A549 (cell line): ENCODE data around the gene BANK1. TPM values are rescaled to one million over a fixed set of nuclear protein-coding genes. Genes with fewer than 3 reads are reported as not detected.

ENCODE experiments used
- ATAC-seq, 2 experiments: fragments of 200-7000 bp in 1 of 2; fragments of >200 bp in 1 of 2; cut with Nextera tagmentation in 1 of 2; cut with Tn5 transposase in 1 of 2; 3 replicates each; pipeline versions ENCODE4 v1.8.0 to v1.9.1; 2018 to 2020; ENCODE audit warnings: mild to moderate bottlenecking in 1 of 2, moderate library complexity in 1 of 2
- CTCF ChIA-PET: fragments of 300-600 bp; sonication (Branson Sonifier 250); formaldehyde crosslinking; extraction: SDS; loops from one replicate; lab custom pipeline; 2021; ENCODE audit warnings: antibody characterized with exemption, inconsistent platforms; lab: Yijun Ruan, JAX
- POLR2A ChIA-PET: fragments of 350-600 bp; formaldehyde crosslinking; extraction: SDS; loops from one replicate; lab custom pipeline; 2021; ENCODE audit warnings: antibody characterized with exemption, inconsistent platforms; lab: Yijun Ruan, JAX
- DNase-seq, 2 experiments: peaks; one replicate each; pipeline versions ENCODE4 v3.0.0 to v3.0.0-alpha.2; 2011 to 2016; ENCODE audit warnings: low read depth in 1 of 2, low spot score in 1 of 2
- FAIRE-seq: peaks from 2 replicates; lab custom pipeline; 2011; peaks lifted over from hg19 to GRCh38; lab: Jason Lieb, UNC
- H3K27ac ChIP-seq, 2 experiments: fragments of >200 bp; sonication (Bioruptor Twin); formaldehyde crosslinking; 3 replicates each; pipeline ENCODE4 v1.5.1; 2016 to 2017
- H3K4me1 ChIP-seq: fragments of >200 bp; sonication (Bioruptor Twin); formaldehyde crosslinking; 3 replicates; pipeline ENCODE4 v1.6.1; 2016
- H3K4me2 ChIP-seq: fragments of >200 bp; sonication (Bioruptor Twin); formaldehyde crosslinking; 3 replicates; pipeline ENCODE4 v1.6.1; 2016
- H3K4me3 ChIP-seq: fragments of >200 bp; sonication (Bioruptor Twin); formaldehyde crosslinking; 3 replicates; pipeline ENCODE4 v1.5.1; 2016
- H3K9me3 ChIP-seq: fragments of >200 bp; sonication (Bioruptor Twin); formaldehyde crosslinking; 3 replicates; pipeline ENCODE4 v1.6.1; 2016
- BHLHE40 ChIP-seq: IDR thresholded peaks from 2 replicates; pipeline ENCODE4 v1.6.1; 2012; ENCODE audit warnings: low read depth, low read length, inconsistent platforms
- CBX8 ChIP-seq: fragments of 200-600 bp; sonication (generic); IDR thresholded peaks from 2 replicates; pipeline ENCODE4 v1.6.1; 2016
- CEBPB ChIP-seq, 2 experiments: fragments of >200 bp in 1 of 2; sonication (Bioruptor Twin) in 1 of 2; formaldehyde crosslinking in 1 of 2; IDR thresholded peaks; 2 replicates each; pipeline ENCODE4 v1.6.1; 2012 to 2016
- CHD4 ChIP-seq: fragments of 200-600 bp; sonication (generic); IDR thresholded peaks from 2 replicates; pipeline ENCODE4 v1.6.1; 2016; ENCODE audit warnings: antibody characterized with exemption, mild to moderate bottlenecking, borderline replicate concordance
- E2F6 ChIP-seq: IDR thresholded peaks from 2 replicates; pipeline ENCODE4 v1.6.1; 2012; ENCODE audit warnings: low read depth, borderline replicate concordance
- EHF ChIP-seq: fragments of 250-450 bp; sonication (Bioruptor Pico); IDR thresholded peaks from 2 replicates; pipeline ENCODE4 v1.5.0; 2020; ENCODE audit warnings: mild to moderate bottlenecking
- ELK1 ChIP-seq: fragments of 150-350 bp; IDR thresholded peaks from 2 replicates; pipeline ENCODE4 v1.6.1; 2014; ENCODE audit warnings: low read depth, mild to moderate bottlenecking, low read length
- ESRRA ChIP-seq: fragments of 150-350 bp; IDR thresholded peaks from 2 replicates; pipeline ENCODE4 v1.6.1; 2014; ENCODE audit warnings: mild to moderate bottlenecking, low read length, borderline replicate concordance
- FOXS1 ChIP-seq: fragments of 250-450 bp; sonication (Bioruptor Pico); IDR thresholded peaks from 2 replicates; pipeline ENCODE4 v1.5.0; 2020; ENCODE audit warnings: mild to moderate bottlenecking, moderate library complexity
- HDAC2 ChIP-seq: fragments of 200-600 bp; sonication (generic); IDR thresholded peaks from 2 replicates; pipeline ENCODE4 v1.6.1; 2016
- HES2 ChIP-seq: fragments of >200 bp; sonication (Bioruptor Twin); formaldehyde crosslinking; IDR thresholded peaks from 2 replicates; pipeline ENCODE4 v1.6.1; 2016
- HEYL ChIP-seq: fragments of 250-450 bp; sonication (Bioruptor Pico); IDR thresholded peaks from 2 replicates; pipeline ENCODE4 v1.8.0; 2021; ENCODE audit warnings: mild to moderate bottlenecking, moderate library complexity
- HOXA7 ChIP-seq: fragments of 250-450 bp; sonication (Bioruptor Pico); IDR thresholded peaks from 2 replicates; pipeline ENCODE4 v1.5.0; 2020; ENCODE audit warnings: mild to moderate bottlenecking, moderate library complexity
- HOXB13 ChIP-seq: fragments of 250-450 bp; sonication (Bioruptor Pico); IDR thresholded peaks from 2 replicates; pipeline ENCODE4 v1.5.0; 2020; ENCODE audit warnings: low read depth, mild to moderate bottlenecking, moderate library complexity
- KDM1A ChIP-seq: fragments of 200-600 bp; sonication (generic); IDR thresholded peaks from 2 replicates; pipeline ENCODE4 v1.6.1; 2016; ENCODE audit warnings: low read depth, mild to moderate bottlenecking
- KDM5A ChIP-seq: fragments of 200-600 bp; sonication (generic); IDR thresholded peaks from 2 replicates; pipeline ENCODE4 v1.6.1; 2016; ENCODE audit warnings: antibody characterized with exemption, mild to moderate bottlenecking
- MAZ ChIP-seq: fragments of 150-350 bp; IDR thresholded peaks from 2 replicates; pipeline ENCODE4 v1.6.1; 2014; ENCODE audit warnings: antibody characterized with exemption, low read depth, low read length, borderline replicate concordance
- NR3C1 ChIP-seq: fragments of >200 bp; sonication (Bioruptor Twin); formaldehyde crosslinking; IDR thresholded peaks from 3 replicates; pipeline ENCODE4 v1.6.1; 2017
- PBX3 ChIP-seq: IDR thresholded peaks from 2 replicates; pipeline ENCODE4 v1.6.1; 2012
- PHF8 ChIP-seq: fragments of 200-600 bp; sonication (generic); IDR thresholded peaks from 2 replicates; pipeline ENCODE4 v1.6.1; 2016; ENCODE audit warnings: low read depth, mild to moderate bottlenecking, antibody characterized with exemption, moderate library complexity, borderline replicate concordance
- POLR2A ChIP-seq: IDR thresholded peaks from 2 replicates; pipeline ENCODE4 v1.6.1; 2012; ENCODE audit warnings: mild to moderate bottlenecking, low read length
- RAD21 ChIP-seq, 2 experiments: fragments of >200 bp in 1 of 2; sonication (Bioruptor Twin) in 1 of 2; formaldehyde crosslinking in 1 of 2; IDR thresholded peaks in 1 of 2; conservative IDR thresholded peaks in 1 of 2; 2 replicates in 1 of 2; 3 replicates in 1 of 2; pipeline ENCODE4 v1.6.1; 2012 to 2018; ENCODE audit warnings: inconsistent platforms in 1 of 2
- RCOR1 ChIP-seq: fragments of 150-350 bp; IDR thresholded peaks from 2 replicates; pipeline ENCODE4 v1.6.1; 2014; ENCODE audit warnings: antibody characterized with exemption, low read length, low read depth
- USF2 ChIP-seq: fragments of 450-650 bp; IDR thresholded peaks from 2 replicates; pipeline ENCODE4 v1.6.1; 2014; ENCODE audit warnings: antibody characterized with exemption
- ZSCAN20 ChIP-seq: fragments of 250-450 bp; sonication (Bioruptor Pico); IDR thresholded peaks from 2 replicates; pipeline ENCODE4 v1.8.0; 2022; ENCODE audit warnings: mild to moderate bottlenecking, moderate library complexity
- WGBS: methylation state at CpG from one replicate; pipeline ENCODE4 v1.1.6; 2017; ENCODE audit errors: missing lambda C conversion rate; 5-methylcytosine and 5-hydroxymethylcytosine counted together
- polyA plus RNA-seq, 4 experiments: library from polyadenylated mRNA; depleted of rRNA in 3 of 4; stranded (reverse); fragments of >200 nt; fragmentation: RNase III in 1 of 4; extraction: RNeasy Plus Mini Kit Qiagen cat#74134 plus additional on column Dnase treatment in 1 of 4; gene quantifications; 2 replicates in 3 of 4; 3 replicates in 1 of 4; pipeline ENCODE4 v1.2.3, GENCODE V29; 2011 to 2017

Gene BANK1
- polyA plus RNA-seq, 2 of the 4 experiments (the other 2 are of a cell fraction) = 2.8 to 6.1 TPM

DNA sequence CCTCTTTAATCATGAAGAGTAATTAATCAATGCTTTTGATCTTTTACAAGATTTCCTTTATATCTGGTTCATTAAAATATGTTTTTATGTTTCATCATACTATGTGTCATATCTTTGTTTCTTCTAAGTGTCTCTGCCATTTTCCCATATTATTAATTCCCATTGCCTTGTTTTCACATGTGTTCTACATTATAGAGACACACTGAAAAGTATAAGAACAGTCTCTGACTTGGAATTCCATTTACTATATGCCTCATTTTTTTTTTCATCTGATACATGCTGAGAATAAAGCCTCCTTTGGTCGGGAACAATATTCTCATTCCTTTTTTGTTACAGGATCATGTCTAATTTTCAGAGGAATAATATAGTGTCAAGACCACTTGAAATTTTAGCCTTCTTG, 4.3 kb downstream of the BANK1 start (continued):
- TF ChIP-seq PBX3 = no peak
- no peak for TF ChIP-seq HES2
- TF ChIP-seq ZSCAN20 (CRISPR knock-in tag) = no peak
- TF ChIP-seq HOXA7 (CRISPR knock-in tag) = no peak
- TF ChIP-seq USF2 = no peak
- TF ChIP-seq, all 56 proteins: peak for 0

DNA sequence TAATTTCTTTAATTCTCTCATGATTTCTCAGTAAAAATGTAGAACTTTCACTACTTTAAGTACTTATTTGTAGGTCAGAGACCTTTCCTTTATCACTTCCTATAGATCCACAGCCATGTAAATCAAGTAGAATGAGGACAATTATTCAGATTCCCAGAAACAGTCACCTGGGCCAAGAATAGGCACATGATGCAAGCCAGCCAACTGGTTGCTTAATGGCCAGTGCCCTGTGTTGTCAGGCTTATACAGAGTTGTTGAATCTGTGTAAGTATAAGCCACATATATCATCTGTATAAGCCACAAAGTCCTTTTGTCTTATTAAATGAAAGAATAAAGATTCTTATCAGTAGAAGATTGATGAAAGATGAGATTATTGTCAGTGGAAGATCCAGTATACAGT, 5.2 kb downstream of the BANK1 start:
- TF ChIP-seq PBX3 (no peak), CEBPB (IDR thresholded peaks at IDR 0.05) (peak in 1 of 2 experiments; percentile 32; a peak in 2 of 4 replicates)
- FAIRE-seq (no peak), ATAC-seq (no peak), DNase-seq (no peak)
- ChIA-PET POLR2A (no interaction called here), CTCF (no interaction called here)
- no peak overlapping the region for H3K4me3 ChIP-seq
- peaks cover 15% of the 10 kb centered on the region for H3K4me1 ChIP-seq
- no peak overlapping the region for H3K4me2 ChIP-seq
- 0 out of 3 replicates have a peak, but pooled peaks cover 5% of the 10 kb centered on the region for H3K9me3 ChIP-seq
- H3K27ac ChIP-seq = peak overlapping the region in 1 of 2 experiments; percentile 58; a peak in 1 of 6 replicates

DNA sequence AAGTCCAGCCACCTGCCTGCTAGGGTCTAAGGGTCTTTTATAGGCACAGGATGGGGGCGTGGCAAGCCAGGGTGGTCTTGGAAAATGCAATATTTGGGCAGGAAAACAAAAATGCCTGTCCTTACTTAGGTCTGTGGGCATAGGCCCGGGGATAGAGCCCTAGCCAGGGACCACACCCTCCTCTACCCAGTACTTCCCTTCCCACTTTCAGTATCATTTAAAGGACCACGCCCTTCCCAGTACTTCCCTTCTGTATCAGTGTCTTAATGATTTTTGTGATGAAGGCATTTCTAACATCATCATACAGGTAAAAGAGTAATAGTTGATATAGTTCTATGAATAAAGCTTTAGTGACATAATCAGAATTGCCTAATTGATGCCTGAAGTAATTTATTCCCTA, 11.4 kb downstream of the BANK1 start:
- no peaks in the 10 kb centered on the region for H3K4me1 ChIP-seq
- H3K9me3 ChIP-seq = 0 out of 3 replicates have a peak, but pooled peaks cover 5% of the 10 kb centered on the region
- no peak for TF ChIP-seq MAZ
- TF ChIP-seq BHLHE40 = no peak
- TF ChIP-seq HEYL (CRISPR knock-in tag) = no peak
- no peak for TF ChIP-seq PHF8
- TF ChIP-seq E2F6 = no peak
- TF ChIP-seq NR3C1 = no peak
- no peak for TF ChIP-seq KDM5A
- no peak for TF ChIP-seq POLR2A
- no peak for TF ChIP-seq RAD21 (conservative IDR thresholded peaks at IDR 0.05 in 1 of 2, IDR thresholded peaks at IDR 0.05 in 1 of 2)
- TF ChIP-seq CBX8 = no peak
- no peak for TF ChIP-seq PBX3
- TF ChIP-seq CHD4 = no peak
- no peak overlapping the region for H3K27ac ChIP-seq
- FAIRE-seq (no peak), ATAC-seq (no peak), DNase-seq (no peak)
- H3K4me3 ChIP-seq = no peak overlapping the region
- H3K4me2 ChIP-seq = no peak overlapping the region
- 57% methylated on average over 3 of the region's 3 CpGs for WGBS
- CTCF ChIA-PET = no interaction called here
- POLR2A ChIA-PET = no interaction called here

DNA sequence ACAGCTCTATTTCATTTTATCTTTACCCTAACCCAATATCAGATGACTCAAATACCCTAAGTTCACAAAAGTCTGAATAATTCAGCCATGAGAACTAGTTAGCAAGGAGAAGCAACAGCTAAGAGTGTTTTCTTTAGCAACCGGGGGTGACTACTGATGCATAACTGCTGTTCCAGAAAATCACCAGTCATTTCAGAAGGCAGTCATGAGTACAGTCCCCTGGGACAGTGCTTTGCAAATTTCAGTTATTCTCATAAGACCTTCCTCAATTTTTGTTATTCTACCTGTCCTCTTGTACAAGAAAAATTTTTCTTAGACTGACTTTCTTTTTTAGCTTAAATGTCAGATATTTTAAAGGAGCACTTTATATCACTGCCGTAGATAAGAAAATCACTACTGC, 16.4 kb downstream of the BANK1 start:
- CTCF ChIA-PET = interaction anchor here (0.9 kb wide), 3 partner anchors 53 to 620 kb away, joined by 3 read pairs; no protein-coding TSS in a partner anchor
- no peak for FAIRE-seq
- H3K27ac ChIP-seq = no peak overlapping the region
- 58% methylated on average over 2 of the region's 2 CpGs for WGBS
- H3K4me2 ChIP-seq = 0 out of 3 replicates have a peak overlapping the region, but pooled peaks have one; percentile 17
- peak in 1 of 2 experiments; percentile 5 for DNase-seq
- H3K4me3 ChIP-seq = no peak overlapping the region
- POLR2A ChIA-PET = no interaction called here
- 0 out of 6 replicates have a peak, but pooled peaks of 1 of the 2 experiments have one; percentile 49 for ATAC-seq
- 0 out of 3 replicates have a peak, but pooled peaks cover 3% of the 10 kb centered on the region for H3K4me1 ChIP-seq
- H3K9me3 ChIP-seq = no peaks in the 10 kb centered on the region
- TF ChIP-seq NR3C1 = no peak
- no peak for TF ChIP-seq BHLHE40
- no peak for TF ChIP-seq HES2
- TF ChIP-seq CEBPB (IDR thresholded peaks at IDR 0.05) = no peak
- TF ChIP-seq HDAC2 = no peak
- TF ChIP-seq RCOR1 = no peak
- TF ChIP-seq KDM1A = no peak
- TF ChIP-seq ESRRA = no peak
- no peak for TF ChIP-seq EHF
- TF ChIP-seq HOXA7 (CRISPR knock-in tag) = no peak
- no peak for TF ChIP-seq FOXS1
- no peak for TF ChIP-seq ELK1
- no peak for TF ChIP-seq PHF8
- no peak for TF ChIP-seq HOXB13
